ENCODE results near the gene ANKRD10. TPM values are rescaled to one million over a fixed set of nuclear protein-coding genes. Genes with fewer than 3 reads are reported as not detected.

ANKRD10 gene
- total RNA-seq, result 100 to 1,000 TPM in 3 of 4 donors, 10 to 100 TPM in 1; 97.8 to 189 (median 114) TPM

DNA sequence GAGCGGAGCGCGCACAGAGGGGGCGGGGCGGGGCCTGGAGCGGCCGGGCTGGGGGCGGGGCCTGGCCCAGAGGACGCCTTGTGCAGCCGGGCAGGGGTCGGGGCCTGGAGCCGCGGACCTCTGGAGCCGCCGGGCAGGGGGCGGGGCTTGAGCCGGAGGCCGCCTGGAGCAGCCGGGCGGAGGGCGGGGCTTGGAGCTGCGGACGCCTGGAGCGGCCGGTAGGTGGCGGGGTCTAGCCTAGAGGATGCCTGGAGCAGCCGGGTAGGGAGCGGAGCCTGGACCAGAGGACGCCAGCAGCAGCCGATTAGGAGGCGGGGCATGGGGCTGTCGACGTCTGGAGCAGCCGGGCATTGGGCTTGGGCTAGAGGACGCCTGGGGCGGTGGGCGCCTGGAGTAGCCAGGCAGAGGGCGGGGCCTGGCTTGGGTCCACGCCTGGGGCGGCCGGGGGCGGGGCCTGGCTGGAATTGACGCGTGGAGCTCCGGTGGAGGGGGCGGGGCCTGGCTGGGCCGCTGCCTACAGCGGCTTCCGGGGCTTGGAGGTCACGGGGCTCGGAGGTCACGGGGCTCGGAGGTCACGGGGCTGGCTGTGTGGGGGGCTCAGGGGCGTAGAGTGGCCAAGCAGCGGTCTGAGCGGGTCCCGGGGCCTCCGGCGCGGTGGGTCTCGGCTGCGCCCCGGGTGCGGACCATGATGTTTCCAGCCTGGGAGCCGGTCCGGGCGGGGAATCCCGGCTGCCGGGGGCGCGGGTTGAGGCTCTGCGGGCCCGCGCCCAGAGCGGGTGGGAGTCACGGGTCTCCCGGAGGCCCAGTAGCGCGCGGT, at the start of gene ANKRD10:
TSS of gene ANKRD10 (minus strand) at position 13 of the 817 bp plus-strand sequence. CDS start 135 bp downstream, outside the sequence.
- WGBS, 2 donors (ENCODE audit: low coverage in 1 of 2), result no CpG with 5 or more reads among the region's 81 CpGs
- Histone ChIP-seq H3K4me1 (peaks cover 0 to 47% (median 22%) of the 10 kb centered on the region in 3 donors), H3K4me3 (peak within 1 kb of the TSS; percentile 74 to 99), H3K36me3 (no peaks in the 10 kb centered on the region), H3K27ac (peak within 1 kb of the TSS; percentile 92 to 100 (median 100)), H3K9me3 (no peaks in the 10 kb centered on the region), H3K27me3 (no peaks in the 10 kb centered on the region)
- peak; percentile 53 for TF ChIP-seq POLR2AphosphoS5 (IDR thresholded peaks at IDR 0.05)
- peak; percentile 38 to 65 for TF ChIP-seq POLR2A (IDR thresholded peaks at IDR 0.05)
- TF ChIP-seq EP300 (IDR thresholded peaks at IDR 0.05), result peak; percentile 20
- TF ChIP-seq, protein P1, sequence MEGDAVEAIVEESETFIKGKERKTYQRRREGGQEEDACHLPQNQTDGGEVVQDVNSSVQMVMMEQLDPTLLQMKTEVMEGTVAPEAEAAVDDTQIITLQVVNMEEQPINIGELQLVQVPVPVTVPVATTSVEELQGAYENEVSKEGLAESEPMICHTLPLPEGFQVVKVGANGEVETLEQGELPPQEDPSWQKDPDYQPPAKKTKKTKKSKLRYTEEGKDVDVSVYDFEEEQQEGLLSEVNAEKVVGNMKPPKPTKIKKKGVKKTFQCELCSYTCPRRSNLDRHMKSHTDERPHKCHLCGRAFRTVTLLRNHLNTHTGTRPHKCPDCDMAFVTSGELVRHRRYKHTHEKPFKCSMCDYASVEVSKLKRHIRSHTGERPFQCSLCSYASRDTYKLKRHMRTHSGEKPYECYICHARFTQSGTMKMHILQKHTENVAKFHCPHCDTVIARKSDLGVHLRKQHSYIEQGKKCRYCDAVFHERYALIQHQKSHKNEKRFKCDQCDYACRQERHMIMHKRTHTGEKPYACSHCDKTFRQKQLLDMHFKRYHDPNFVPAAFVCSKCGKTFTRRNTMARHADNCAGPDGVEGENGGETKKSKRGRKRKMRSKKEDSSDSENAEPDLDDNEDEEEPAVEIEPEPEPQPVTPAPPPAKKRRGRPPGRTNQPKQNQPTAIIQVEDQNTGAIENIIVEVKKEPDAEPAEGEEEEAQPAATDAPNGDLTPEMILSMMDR (IDR thresholded peaks at IDR 0.05), result peak; percentile 79 to 96 (median 92)
- peak; percentile 91 for ATAC-seq

DNA sequence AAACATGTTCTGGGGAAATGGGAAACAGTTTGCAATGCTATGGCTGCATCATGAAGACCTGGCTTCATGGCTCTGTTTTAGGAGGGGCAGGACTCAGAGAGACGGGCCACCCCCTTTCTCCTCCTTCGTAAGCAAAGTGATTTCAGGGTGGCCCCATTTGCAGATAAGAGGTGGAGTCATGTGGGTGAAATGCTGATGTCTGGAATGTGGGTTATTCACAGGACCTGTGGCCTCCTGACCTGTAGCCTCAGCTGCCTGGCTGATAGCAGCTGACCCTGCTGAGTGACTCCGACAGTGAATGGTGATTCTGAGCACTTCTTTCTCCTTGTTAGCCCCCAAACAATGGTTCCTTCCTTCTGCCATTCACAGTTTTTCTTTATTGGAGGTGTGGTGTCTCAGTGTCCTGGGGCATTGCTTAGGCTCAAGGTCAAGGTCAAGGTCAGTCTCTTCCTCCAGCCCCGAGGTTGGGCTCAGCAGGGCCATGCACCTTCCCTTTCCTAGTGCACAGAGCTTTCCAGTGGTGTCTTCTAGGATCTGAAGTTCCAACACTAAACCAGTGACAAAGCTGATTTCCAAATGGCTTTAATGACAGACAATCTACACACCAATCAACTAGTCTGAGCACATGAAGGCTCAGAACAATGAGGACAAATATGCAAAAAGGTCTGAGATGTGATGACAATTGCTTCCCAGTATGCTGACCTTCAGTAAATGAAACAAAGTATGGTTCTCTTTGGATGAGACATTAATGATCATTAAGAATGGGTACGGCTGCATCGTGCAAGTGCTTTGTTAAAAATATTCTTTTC, 49.6 kb upstream of the ANKRD10 start:
- no peak overlapping the region for H3K4me3 ChIP-seq
- no peaks in the 10 kb centered on the region for H3K27me3 ChIP-seq
- WGBS, 2 donors (ENCODE audit: low coverage in 1 of 2), result 74 to 88% methylated on average over 4 to 5 of the region's 6 CpGs
- H3K36me3 ChIP-seq, result no peaks in the 10 kb centered on the region
- ATAC-seq, result no peak
- H3K27ac ChIP-seq, result no peak overlapping the region
- H3K4me1 ChIP-seq, result no peaks in the 10 kb centered on the region
- TF ChIP-seq POLR2A (IDR thresholded peaks at IDR 0.05) (no peak), POLR2AphosphoS5 (IDR thresholded peaks at IDR 0.05) (no peak), EP300 (IDR thresholded peaks at IDR 0.05) (no peak)
- TF ChIP-seq, protein P1 (IDR thresholded peaks at IDR 0.05), result no peak
- peaks cover 0 to 22% (median 0%) of the 10 kb centered on the region in 3 donors for H3K9me3 ChIP-seq

DNA sequence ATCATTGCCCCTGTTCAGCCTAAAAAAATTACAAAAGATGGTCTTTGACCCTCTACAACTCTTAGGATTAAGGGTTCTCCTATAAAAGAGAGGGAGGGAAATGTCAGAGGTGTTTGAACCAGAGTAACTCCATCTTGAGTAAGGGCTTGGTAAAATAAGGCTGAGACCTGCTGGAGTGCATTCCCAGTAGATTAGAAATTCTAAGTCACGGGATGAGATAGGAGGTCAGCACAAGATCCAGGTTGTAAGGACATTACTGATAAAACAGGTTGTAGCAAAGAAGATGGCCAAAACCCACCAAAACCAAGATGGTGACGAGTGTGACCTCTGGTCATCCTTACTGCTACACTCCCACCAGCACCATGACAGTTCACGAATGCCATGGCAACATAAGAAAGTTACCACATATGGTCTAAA, 48.7 kb upstream of the ANKRD10 start:
- 92 to 100% methylated on average over 1 to 3 of the region's 3 CpGs for WGBS, 2 donors (ENCODE audit: low coverage in 1 of 2)
- Histone ChIP-seq H3K36me3 (no peaks in the 10 kb centered on the region), H3K27ac (no peak overlapping the region), H3K9me3 (peaks cover 0 to 22% (median 0%) of the 10 kb centered on the region in 3 donors), H3K27me3 (no peaks in the 10 kb centered on the region), H3K4me1 (no peaks in the 10 kb centered on the region), H3K4me3 (no peak overlapping the region)
- TF ChIP-seq EP300 (IDR thresholded peaks at IDR 0.05), result no peak
- TF ChIP-seq, protein P1 (IDR thresholded peaks at IDR 0.05), result no peak
- TF ChIP-seq POLR2AphosphoS5 (IDR thresholded peaks at IDR 0.05), result no peak
- no peak for TF ChIP-seq POLR2A (IDR thresholded peaks at IDR 0.05)
- ATAC-seq, result no peak

DNA sequence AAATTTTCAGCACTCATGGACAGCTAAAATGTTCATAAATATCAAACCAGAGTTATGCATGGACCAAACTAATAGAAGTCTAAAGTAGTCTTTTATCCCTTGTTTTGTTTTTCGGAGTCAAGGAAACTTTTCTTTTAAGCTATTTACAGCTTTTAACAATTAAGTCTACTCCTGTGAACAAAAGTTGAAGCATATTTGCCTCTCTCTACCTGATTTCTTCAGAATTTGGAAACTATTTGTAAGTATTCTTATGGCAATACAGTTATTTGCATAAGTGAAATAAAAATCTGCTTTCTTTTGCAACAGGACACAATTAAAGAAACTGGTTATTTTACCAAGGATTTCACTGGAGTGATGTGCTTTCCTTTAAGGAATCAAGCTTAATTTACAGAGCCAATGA, 47.1 kb upstream of the ANKRD10 start:
- TF ChIP-seq, protein P1 (IDR thresholded peaks at IDR 0.05), result no peak
- TF ChIP-seq POLR2A (IDR thresholded peaks at IDR 0.05) (no peak), POLR2AphosphoS5 (IDR thresholded peaks at IDR 0.05) (no peak), EP300 (IDR thresholded peaks at IDR 0.05) (no peak)
- 93 to 100% methylated on average over 1 of the region's 1 CpG for WGBS, 2 donors (ENCODE audit: low coverage in 1 of 2)
- ATAC-seq, result no peak

More for the DNA sequence above, 47.1 kb upstream of the ANKRD10 start:
- H3K9me3 ChIP-seq, result peaks cover 0 to 22% (median 0%) of the 10 kb centered on the region in 3 donors
- H3K36me3 ChIP-seq, result no peaks in the 10 kb centered on the region
- no peaks in the 10 kb centered on the region for H3K4me1 ChIP-seq
- H3K27me3 ChIP-seq, result no peaks in the 10 kb centered on the region
- H3K27ac ChIP-seq, result no peak overlapping the region
- H3K4me3 ChIP-seq, result no peak overlapping the region
